Stimulated activated CD4-positive, alpha-beta T cell treated with anti-CD3 and anti-CD28 coated beads, Interleukin-15, amount 100 ng/mL, for 1 hour (primary cell): ENCODE data around the gene C1orf159.
"Not testable (repeated sequence)": the region's sequence is repeated elsewhere in the genome, so short reads cannot be mapped to it uniquely, and the experiment has no call there.

Source experiments
- DNase-seq, 2 donors: peaks; one replicate each; pipeline ENCODE4 v3.0.0-alpha.2; 2020; ENCODE audit warnings: low read depth in 1 of 2, low spot score in 1 of 2

C1orf159 gene

GRCh38 chr1:1115786-1116700 lies at the start of gene C1orf159:
TSS of gene C1orf159 (minus strand) at chr1:1116089. CDS start at chr1:1091543, 24,546 bp downstream.
- DNase-seq: peak; percentile 99

- no peak for DNase-seq
Observed at GRCh38 chr1:1165485-1165884, 49.6 kb upstream of the C1orf159 start.

- no peak for DNase-seq
Observed at GRCh38 chr1:1164701-1165451, 49.0 kb upstream of the C1orf159 start.

- DNase-seq: no peak
Observed at GRCh38 chr1:1164361-1164700, 48.4 kb upstream of the C1orf159 start.

- DNase-seq: no peak
Observed at GRCh38 chr1:1163538-1164070, 47.7 kb upstream of the C1orf159 start.

- DNase-seq: no peak
Observed at GRCh38 chr1:1162597-1163537, 47.0 kb upstream of the C1orf159 start.

- no peak for DNase-seq
Observed at GRCh38 chr1:1161683-1162079, 45.8 kb upstream of the C1orf159 start.

GRCh38 chr1:1161078-1161682 lies 45.3 kb upstream of the C1orf159 start:
- DNase-seq: no peak

- DNase-seq: no peak
Observed at GRCh38 chr1:1160281-1160930, 44.5 kb upstream of the C1orf159 start.

- no peak for DNase-seq
Observed at GRCh38 chr1:1157914-1158710, 42.2 kb upstream of the C1orf159 start.

- DNase-seq: peak; percentile 40 to 47
Observed at GRCh38 chr1:1157426-1157913, 41.6 kb upstream of the C1orf159 start.

- DNase-seq: no peak
Observed at GRCh38 chr1:1157033-1157365, 41.1 kb upstream of the C1orf159 start.

GRCh38 chr1:1156140-1157032 lies 40.5 kb upstream of the C1orf159 start:
- DNase-seq: no peak

- no peak for DNase-seq
Observed at GRCh38 chr1:1155258-1155657, 39.4 kb upstream of the C1orf159 start.

GRCh38 chr1:1153874-1154273 lies 38.0 kb upstream of the C1orf159 start:
- no peak for DNase-seq

GRCh38 chr1:1153215-1153614 lies 37.3 kb upstream of the C1orf159 start:
- not testable (repeated sequence) for DNase-seq

- not testable (repeated sequence) for DNase-seq
Observed at GRCh38 chr1:1152431-1152830, 36.5 kb upstream of the C1orf159 start.

- no peak for DNase-seq
Observed at GRCh38 chr1:1151306-1151705, 35.4 kb upstream of the C1orf159 start.
